K562 (cell line): ENCODE measurements around the gene KRT36. TPM values are rescaled to one million over a fixed set of nuclear protein-coding genes. Genes with fewer than 3 reads are reported as not detected.

Experiments
- ATAC-seq: fragments of 200-7000 bp; cut with Tn5 transposase; 3 replicates; pipeline ENCODE4 v1.9.1; 2020; ENCODE audit warnings: moderate library complexity
- BruUV-seq: library from RNA; stranded (reverse); fragments of 400-500 nt; replicated peaks from 2 replicates; lab custom pipeline; 2021; lab: Mats Ljungman, UMichigan
- CTCF ChIA-PET: fragments of 300-600 bp; formaldehyde crosslinking; extraction: SDS; loops from one replicate; lab custom pipeline; 2021; ENCODE audit warnings: low intra/inter-chr PET ratio; lab: Yijun Ruan, JAX
- POLR2A ChIA-PET: fragments of 300-600, 350-650 bp; sonication (Branson Sonifier 250); formaldehyde crosslinking; extraction: SDS; loops from one replicate; lab custom pipeline; 2021; ENCODE audit warnings: antibody characterized with exemption, inconsistent platforms; lab: Yijun Ruan, JAX
- DNase-seq, 4 experiments: peaks; one replicate each; pipeline versions ENCODE4 v3.0.0 to v3.0.0-alpha.2; 2011 to 2018; ENCODE audit warnings: low spot score in 3 of 4, mixed read lengths in 3 of 4; ENCODE audit errors: extremely low read depth in 1 of 4
- FAIRE-seq: peaks from 2 replicates; lab custom pipeline; 2011; peaks lifted over from hg19 to GRCh38; lab: Jason Lieb, UNC
- H2AFZ ChIP-seq: 2 replicates; pipeline ENCODE4 v1.6.0; 2011; ENCODE audit warnings: low read depth, low read length, control low read depth, inconsistent platforms
- H3K27ac ChIP-seq: fragments of 200-600 bp; 3 replicates; pipeline ENCODE4 v1.8.0; 2011; ENCODE audit warnings: low read depth, mild to moderate bottlenecking, control low read depth, inconsistent platforms, low read length, moderate library complexity, mixed read lengths; ENCODE audit errors: extremely low read depth
- H3K27me3 ChIP-seq, 2 experiments: fragments of 300-600 bp in 1 of 2; 2 replicates in 1 of 2; 3 replicates in 1 of 2; pipeline versions ENCODE4 v1.6.0 to v1.8.0; 2011; ENCODE audit warnings: inconsistent platforms in 2 of 2, low read length in 2 of 2, mild to moderate bottlenecking in 1 of 2, mixed read lengths in 1 of 2, moderate library complexity in 1 of 2; ENCODE audit not compliant: control insufficient read depth in 2 of 2, insufficient read depth in 2 of 2
- H3K36me3 ChIP-seq: fragments of 300-600 bp; 3 replicates; pipeline ENCODE4 v1.8.0; 2011; ENCODE audit warnings: mild to moderate bottlenecking, low read length, inconsistent platforms; ENCODE audit not compliant: control insufficient read depth, insufficient read depth
- H3K4me1 ChIP-seq, 2 experiments: fragments of 200-600 bp in 1 of 2; replicated peaks in 1 of 2; 2 replicates in 1 of 2; 3 replicates in 1 of 2; pipeline versions ENCODE4 v1.5.1 to v1.8.0; 2011; ENCODE audit warnings: inconsistent platforms in 2 of 2, low read length in 2 of 2, mild to moderate bottlenecking in 1 of 2, mixed read lengths in 1 of 2, moderate library complexity in 1 of 2; ENCODE audit not compliant: control insufficient read depth in 2 of 2, insufficient read depth in 2 of 2
- H3K4me2 ChIP-seq: 2 replicates; pipeline ENCODE4 v1.6.1; 2011; ENCODE audit warnings: low read length, control low read depth, inconsistent platforms, mixed read lengths; ENCODE audit not compliant: insufficient read depth
- H3K4me3 ChIP-seq: fragments of 200-600 bp; sonication (generic), shearing (Covaris generic); 2 replicates; pipeline ENCODE4 v1.5.1; 2016; ENCODE audit warnings: control low read depth, inconsistent platforms
- H3K79me2 ChIP-seq: fragments of 200-600 bp; 3 replicates; pipeline ENCODE4 v1.8.0; 2011; ENCODE audit warnings: low read length, inconsistent platforms; ENCODE audit not compliant: control insufficient read depth, insufficient read depth
- H3K9ac ChIP-seq, 2 experiments: 2 replicates each; pipeline versions ENCODE4 v1.6.0 to v1.6.1; 2011; ENCODE audit warnings: low read depth in 2 of 2, low read length in 2 of 2, control low read depth in 1 of 2, inconsistent platforms in 1 of 2, mild to moderate bottlenecking in 1 of 2, mixed read lengths in 1 of 2; ENCODE audit not compliant: insufficient read depth in 1 of 2
- H3K9me1 ChIP-seq: one replicate; pipeline ENCODE4 v1.6.0; 2011; ENCODE audit warnings: inconsistent platforms, mild to moderate bottlenecking, low read length, moderate library complexity; ENCODE audit not compliant: control insufficient read depth, insufficient read depth
- H3K9me3 ChIP-seq: replicated peaks from 2 replicates; pipeline ENCODE4 v1.5.1; 2011; ENCODE audit warnings: low read depth, low read length, inconsistent platforms; ENCODE audit not compliant: control insufficient read depth, insufficient read depth
- H4K20me1 ChIP-seq: replicated peaks from 2 replicates; pipeline ENCODE4 v1.6.1; 2011; ENCODE audit warnings: low read length, inconsistent platforms, mixed read lengths; ENCODE audit not compliant: control insufficient read depth, insufficient read depth
- DDX20 ChIP-seq: fragments of 450-650 bp; IDR thresholded peaks from 2 replicates; pipeline ENCODE4 v1.6.1; 2016; ENCODE audit warnings: missing genetic modification characterization, low read depth, mild to moderate bottlenecking, missing compliant biosample characterization, moderate library complexity
- GATA2 ChIP-seq: sonication (generic); formaldehyde crosslinking; IDR thresholded peaks from 2 replicates; pipeline ENCODE4 v1.4.0; 2020; ENCODE audit warnings: mild to moderate bottlenecking, missing genetic modification reagents
- MECOM ChIP-seq: fragments of 250-450 bp; sonication (Bioruptor Pico); IDR thresholded peaks from 2 replicates; pipeline ENCODE4 v1.8.0; 2022; ENCODE audit warnings: inconsistent platforms
- MXI1 ChIP-seq: IDR thresholded peaks from 2 replicates; pipeline ENCODE4 v1.6.1; 2011; ENCODE audit warnings: low read depth, mild to moderate bottlenecking, improper control_type of control experiment, low read length
- POLR2B ChIP-seq: fragments of 450-650 bp; IDR thresholded peaks from 2 replicates; pipeline ENCODE4 v1.6.1; 2018; ENCODE audit warnings: low read depth; ENCODE audit not compliant: partially characterized antibody
- POLR2G ChIP-seq: fragments of 200-400 bp; formaldehyde crosslinking; IDR thresholded peaks from 2 replicates; pipeline ENCODE4 v1.6.1; 2017; ENCODE audit warnings: low read depth, mild to moderate bottlenecking, antibody characterized with exemption, low read length, moderate library complexity
- PTBP1 ChIP-seq: fragments of 200-400 bp; formaldehyde crosslinking; IDR thresholded peaks from 2 replicates; pipeline ENCODE4 v1.6.1; 2017; ENCODE audit warnings: low read depth, low read length
- RBBP5 ChIP-seq: fragments of 200-600 bp; sonication (generic); IDR thresholded peaks from 2 replicates; pipeline ENCODE4 v1.6.1; 2012; ENCODE audit warnings: borderline replicate concordance, mild to moderate bottlenecking, low read length, control low read depth, inconsistent platforms; ENCODE audit not compliant: insufficient read depth, poor library complexity, severe bottlenecking
- TEAD2 ChIP-seq: fragments of 450-650 bp; IDR thresholded peaks from 2 replicates; pipeline ENCODE4 v1.6.1; 2016; ENCODE audit warnings: missing genetic modification characterization, control low read depth, missing compliant biosample characterization
- ZNF324 ChIP-seq: fragments of 250-450 bp; sonication (Bioruptor Pico); IDR thresholded peaks from 2 replicates; pipeline ENCODE4 v1.4.0; 2020; ENCODE audit warnings: mild to moderate bottlenecking
- ZNF408 ChIP-seq: fragments of 250-450 bp; sonication (Bioruptor Pico); IDR thresholded peaks from 2 replicates; pipeline ENCODE4 v1.4.0; 2020; ENCODE audit warnings: low read depth, mild to moderate bottlenecking, moderate library complexity
- ZNF445 ChIP-seq: fragments of 250-450 bp; sonication (Bioruptor Pico); IDR thresholded peaks from 2 replicates; pipeline ENCODE4 v1.4.0; 2020; ENCODE audit warnings: low read depth, mild to moderate bottlenecking, moderate library complexity
- ZNF695 ChIP-seq: fragments of 450-650 bp; formaldehyde crosslinking; IDR thresholded peaks from 2 replicates; pipeline ENCODE4 v1.4.0; 2020; ENCODE audit warnings: mild to moderate bottlenecking, moderate library complexity
- ZNF785 ChIP-seq: fragments of 250-450 bp; sonication (Bioruptor Pico); IDR thresholded peaks from 2 replicates; pipeline ENCODE4 v1.4.0; 2020; ENCODE audit warnings: mild to moderate bottlenecking
- WGBS: fragments of 100-300 bp; shearing (Covaris generic); methylation state at CpG from one replicate; pipeline ENCODE4 v1.1.6; 2016; ENCODE audit warnings: low coverage, mixed read lengths; ENCODE audit not compliant: insufficient coverage; ENCODE audit errors: missing lambda C conversion rate; 5-methylcytosine and 5-hydroxymethylcytosine counted together
- in situ Hi-C: fragments of 300-500 bp; cut with MboI; formaldehyde crosslinking; loops from 4 replicates; pipeline ENCODE4 v1.15.0; 2018; ENCODE audit warnings: inconsistent platforms, mixed read lengths
- intact Hi-C: fragments of 100-400 bp; cut with micrococcal nuclease; formaldehyde crosslinking; loops from 2 replicates; pipeline ENCODE4 v1.14.2; 2022
- polyA plus RNA-seq, 8 experiments: library from polyadenylated mRNA; depleted of rRNA in 4 of 8; stranded (reverse) in 5 of 8; unstranded in 3 of 8; fragments of >200 nt; fragmentation: Nextera tagmentation in 2 of 8; fragmentation: Illumina TruSeq in 1 of 8; extraction: Ambion mirVana in 2 of 8; extraction: Trizol in 1 of 8; gene quantifications; 2 replicates each; pipeline versions ENCODE4 v1.2.1 to v1.2.3, GENCODE V29; 2011 to 2014; ENCODE audit warnings: inconsistent platforms in 1 of 8, missing spikeins in 1 of 8
- total RNA-seq, 7 experiments: library from RNA; depleted of rRNA in 6 of 7; stranded (reverse); fragments of >200 nt in 6 of 7; fragmentation: Illumina TruSeq in 2 of 7; extraction: Trizol in 2 of 7; gene quantifications; 2 replicates each; pipeline versions ENCODE4 v1.2.1 to v1.2.3, GENCODE V29; 2011 to 2021; ENCODE audit warnings: low replicate concordance in 1 of 7
- TF ChIP-seq, protein P1 (sequence below): fragments of 250-450 bp; sonication (Bioruptor Pico); IDR thresholded peaks from 2 replicates; pipeline ENCODE4 v1.8.0; 2021; ENCODE audit warnings: borderline replicate concordance, mild to moderate bottlenecking, moderate library complexity; ENCODE audit not compliant: poor library complexity, severe bottlenecking
- TF ChIP-seq, protein P2 (sequence below): IDR thresholded peaks from 2 replicates; pipeline ENCODE4 v1.6.1; 2011; ENCODE audit warnings: borderline replicate concordance, low read depth, mild to moderate bottlenecking, moderate library complexity, low read length; ENCODE audit not compliant: insufficient read depth, poor library complexity, severe bottlenecking

The KRT36 gene
- total and polyA plus RNA-seq, 9 of the 15 experiments (the other 6 are each of a cell fraction or from before 2014, with no cell fraction given), result 0.04 TPM; not detected in 8

DNA sequence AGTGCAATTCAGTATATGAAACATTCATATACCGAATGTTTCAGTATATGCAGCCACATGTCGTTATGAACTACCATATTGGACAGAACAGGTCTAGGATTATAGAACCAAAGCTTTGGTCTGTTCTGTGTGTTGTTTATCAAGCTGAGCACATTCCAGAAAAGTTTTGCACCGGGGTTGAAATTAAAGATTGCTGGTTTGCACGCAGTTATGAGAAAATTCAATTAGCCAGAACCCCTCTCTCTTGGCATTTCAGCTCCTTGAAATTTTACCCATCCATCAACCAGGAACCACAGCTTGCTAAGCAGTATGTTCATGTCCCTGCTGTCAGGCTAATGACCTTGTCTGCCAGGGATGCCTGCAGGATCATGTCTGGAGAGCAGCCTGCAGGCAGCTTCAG, 32.0 kb downstream of the KRT36 start:
- ATAC-seq, result no peak
- CTCF ChIA-PET, result no interaction called here
- H3K79me2 ChIP-seq, result no peaks in the 10 kb centered on the region
- FAIRE-seq, result no peak
- TF ChIP-seq MECOM (CRISPR knock-in tag) (no peak), PTBP1 (no peak), DDX20 (no peak), ZNF695 (no peak), POLR2B (no peak), ZNF408 (CRISPR knock-in tag) (no peak), POLR2G (no peak), GATA2 (no peak), ZNF785 (CRISPR knock-in tag) (no peak), ZNF445 (CRISPR knock-in tag) (no peak), RBBP5 (no peak), MXI1 (no peak), ZNF324 (no peak), TEAD2 (tag) (no peak)
- TF ChIP-seq, protein P1, sequence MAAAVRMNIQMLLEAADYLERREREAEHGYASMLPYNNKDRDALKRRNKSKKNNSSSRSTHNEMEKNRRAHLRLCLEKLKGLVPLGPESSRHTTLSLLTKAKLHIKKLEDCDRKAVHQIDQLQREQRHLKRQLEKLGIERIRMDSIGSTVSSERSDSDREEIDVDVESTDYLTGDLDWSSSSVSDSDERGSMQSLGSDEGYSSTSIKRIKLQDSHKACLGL (CRISPR knock-in tag), result no peak
- TF ChIP-seq, protein P2, sequence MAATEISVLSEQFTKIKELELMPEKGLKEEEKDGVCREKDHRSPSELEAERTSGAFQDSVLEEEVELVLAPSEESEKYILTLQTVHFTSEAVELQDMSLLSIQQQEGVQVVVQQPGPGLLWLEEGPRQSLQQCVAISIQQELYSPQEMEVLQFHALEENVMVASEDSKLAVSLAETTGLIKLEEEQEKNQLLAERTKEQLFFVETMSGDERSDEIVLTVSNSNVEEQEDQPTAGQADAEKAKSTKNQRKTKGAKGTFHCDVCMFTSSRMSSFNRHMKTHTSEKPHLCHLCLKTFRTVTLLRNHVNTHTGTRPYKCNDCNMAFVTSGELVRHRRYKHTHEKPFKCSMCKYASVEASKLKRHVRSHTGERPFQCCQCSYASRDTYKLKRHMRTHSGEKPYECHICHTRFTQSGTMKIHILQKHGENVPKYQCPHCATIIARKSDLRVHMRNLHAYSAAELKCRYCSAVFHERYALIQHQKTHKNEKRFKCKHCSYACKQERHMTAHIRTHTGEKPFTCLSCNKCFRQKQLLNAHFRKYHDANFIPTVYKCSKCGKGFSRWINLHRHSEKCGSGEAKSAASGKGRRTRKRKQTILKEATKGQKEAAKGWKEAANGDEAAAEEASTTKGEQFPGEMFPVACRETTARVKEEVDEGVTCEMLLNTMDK, result no peak
- TF ChIP-seq, all 486 proteins: peak for 0
- H3K9me1 ChIP-seq, result no peaks in the 10 kb centered on the region
- H3K4me1 ChIP-seq, result peaks cover 0 to under 1% of the 10 kb centered on the region in 2 experiments; a peak in 1 of 5 replicates
- H3K36me3 ChIP-seq, result no peaks in the 10 kb centered on the region
- no peaks in the 10 kb centered on the region for H3K9me3 ChIP-seq
- no peak for DNase-seq
- intact Hi-C loops (no loop called here), in situ Hi-C loops (no loop called here)
- peaks cover 0 to 20% of the 10 kb centered on the region in 2 experiments; a peak in 3 of 5 replicates for H3K27me3 ChIP-seq
- no peak overlapping the region for H3K4me2 ChIP-seq
- no peak overlapping the region for H3K9ac ChIP-seq
- no peaks in the 10 kb centered on the region for H4K20me1 ChIP-seq
- no peak overlapping the region for H3K4me3 ChIP-seq
- H3K27ac ChIP-seq, result no peak overlapping the region
- H2AFZ ChIP-seq, result no peak overlapping the region
- WGBS, result 0% methylated on average over 4 of the region's 4 CpGs
- POLR2A ChIA-PET, result interaction anchor here (0.6 to 1.3 kb wide), 3 partner anchors 128 to 220 kb away, joined by 3 to 4 read pairs (median 4); no protein-coding TSS in a partner anchor
- no TSS peak for BruUV-seq
